ENCODE measurements around the gene ANAPC13. TPM values are rescaled to one million over a fixed set of nuclear protein-coding genes. Genes with fewer than 3 reads are reported as not detected.

Gene ANAPC13
- total RNA-seq, 1 experiment from 2014 or later, result 52.7 TPM

DNA sequence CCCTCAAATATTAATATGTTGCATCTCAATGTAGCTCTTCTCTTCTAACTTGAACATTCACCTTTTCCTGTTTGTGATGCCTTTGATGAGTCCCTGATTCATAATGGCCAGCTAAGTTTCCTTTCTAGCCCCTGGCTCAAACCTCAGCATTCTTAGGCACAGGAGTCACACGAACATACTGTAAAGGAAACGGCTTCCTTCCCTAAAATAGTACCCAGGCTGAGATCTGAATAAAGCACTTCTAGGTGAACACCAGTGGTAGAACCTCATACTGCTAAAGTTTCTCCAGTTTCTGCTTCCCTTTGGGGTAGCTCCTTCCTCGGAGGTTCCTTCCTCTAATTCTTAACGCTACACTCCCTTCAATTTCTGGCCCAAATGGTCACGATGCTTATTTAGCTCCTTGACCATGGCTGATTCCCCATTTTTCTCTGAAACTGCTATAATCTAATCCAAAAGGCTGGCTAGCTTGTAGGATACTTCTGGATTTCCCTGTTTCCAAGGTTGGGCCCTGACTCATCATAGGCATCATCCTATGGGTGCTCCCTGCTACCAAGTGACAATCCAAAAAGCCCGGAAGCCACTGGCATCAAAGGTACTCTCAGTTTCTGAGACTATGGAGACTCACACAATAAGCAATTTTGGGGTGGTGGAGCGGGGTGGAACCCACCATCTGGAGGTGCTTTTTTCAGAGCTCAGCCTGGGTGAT lies 2.4 kb downstream of the ANAPC13 start:
- ChIA-PET POLR2A (ENCODE audit: unreplicated experiment) (interaction anchor here (0.6 to 0.8 kb wide), 2 partner anchors 181 to 1796 kb away, joined by 3 to 8 read pairs; no protein-coding TSS in a partner anchor), CTCF (interaction anchor here (0.9 kb wide), 1 partner anchor 175 kb away, joined by 3 read pairs; no protein-coding TSS in a partner anchor)
- H3K27ac ChIP-seq, result no peak overlapping the region
- no peaks in the 10 kb centered on the region for H3K27me3 ChIP-seq (ENCODE audit: insufficient read depth, low read depth)
- H3K4me3 ChIP-seq, result no peak overlapping the region
- H3K36me3 ChIP-seq (ENCODE audit: low read depth), result peaks cover 41% of the 10 kb centered on the region
- H4K20me1 ChIP-seq (ENCODE audit: insufficient read depth), result no peaks in the 10 kb centered on the region
- peaks cover 37% of the 10 kb centered on the region for H3F3A ChIP-seq (ENCODE audit: insufficient read depth, low read depth)
- intact Hi-C loops (cut with micrococcal nuclease; ENCODE audit: unreplicated experiment), result no loop called here
- DNase-seq, result no peak
- no peaks in the 10 kb centered on the region for H3K9me3 ChIP-seq (ENCODE audit: insufficient read depth, low read depth)
- H2AFZ ChIP-seq, result no peak overlapping the region
- no TSS peak for BruUV-seq (replicated peaks)
- no peaks in the 10 kb centered on the region for H3K9me2 ChIP-seq (ENCODE audit: insufficient read depth)
- TF ChIP-seq, protein P1, sequence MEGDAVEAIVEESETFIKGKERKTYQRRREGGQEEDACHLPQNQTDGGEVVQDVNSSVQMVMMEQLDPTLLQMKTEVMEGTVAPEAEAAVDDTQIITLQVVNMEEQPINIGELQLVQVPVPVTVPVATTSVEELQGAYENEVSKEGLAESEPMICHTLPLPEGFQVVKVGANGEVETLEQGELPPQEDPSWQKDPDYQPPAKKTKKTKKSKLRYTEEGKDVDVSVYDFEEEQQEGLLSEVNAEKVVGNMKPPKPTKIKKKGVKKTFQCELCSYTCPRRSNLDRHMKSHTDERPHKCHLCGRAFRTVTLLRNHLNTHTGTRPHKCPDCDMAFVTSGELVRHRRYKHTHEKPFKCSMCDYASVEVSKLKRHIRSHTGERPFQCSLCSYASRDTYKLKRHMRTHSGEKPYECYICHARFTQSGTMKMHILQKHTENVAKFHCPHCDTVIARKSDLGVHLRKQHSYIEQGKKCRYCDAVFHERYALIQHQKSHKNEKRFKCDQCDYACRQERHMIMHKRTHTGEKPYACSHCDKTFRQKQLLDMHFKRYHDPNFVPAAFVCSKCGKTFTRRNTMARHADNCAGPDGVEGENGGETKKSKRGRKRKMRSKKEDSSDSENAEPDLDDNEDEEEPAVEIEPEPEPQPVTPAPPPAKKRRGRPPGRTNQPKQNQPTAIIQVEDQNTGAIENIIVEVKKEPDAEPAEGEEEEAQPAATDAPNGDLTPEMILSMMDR (conservative IDR thresholded peaks at IDR 0.05), result no peak
- no peak for TF ChIP-seq EZH2 (IDR thresholded peaks at IDR 0.05; ENCODE audit: low read depth)
- H3K4me1 ChIP-seq (replicated peaks; ENCODE audit: insufficient read depth), result peaks cover 27% of the 10 kb centered on the region
- peaks cover 54% of the 10 kb centered on the region for H3K79me2 ChIP-seq (ENCODE audit: low read depth)
- H3K4me2 ChIP-seq, result peak overlapping the region; percentile 78; the same call in 1 of the 2 replicates

DNA sequence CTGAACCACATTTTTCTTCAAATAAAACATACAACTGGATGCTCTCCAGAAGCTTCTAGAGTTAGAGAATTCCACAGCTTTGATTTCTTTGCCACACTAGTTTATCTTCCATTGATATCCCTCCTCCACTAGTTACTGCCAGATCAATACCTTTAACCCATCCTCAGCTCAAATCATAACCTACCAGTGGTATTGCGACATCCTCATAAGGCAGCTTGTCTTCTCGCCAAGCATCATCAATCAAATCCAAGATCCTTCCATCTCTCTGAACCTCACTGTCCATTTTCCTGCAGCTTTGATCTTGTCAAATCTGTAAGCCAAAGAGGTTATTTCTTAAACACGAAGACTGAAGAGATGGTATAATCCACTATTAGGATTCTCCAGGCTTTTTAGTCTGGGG lies 3.2 kb downstream of the ANAPC13 start:
- H3K27ac ChIP-seq, result no peak overlapping the region
- no peak overlapping the region for H2AFZ ChIP-seq
- H3K36me3 ChIP-seq (ENCODE audit: low read depth), result peaks cover 49% of the 10 kb centered on the region
- H3K9me2 ChIP-seq (ENCODE audit: insufficient read depth), result no peaks in the 10 kb centered on the region
- H3K27me3 ChIP-seq (ENCODE audit: insufficient read depth, low read depth), result no peaks in the 10 kb centered on the region
- intact Hi-C loops (cut with micrococcal nuclease; ENCODE audit: unreplicated experiment), result no loop called here
- H3K9me3 ChIP-seq (ENCODE audit: insufficient read depth, low read depth), result no peaks in the 10 kb centered on the region
- no TSS peak for BruUV-seq (replicated peaks)
- DNase-seq, result no peak
- H3K79me2 ChIP-seq (ENCODE audit: low read depth), result peaks cover 46% of the 10 kb centered on the region
- TF ChIP-seq, protein P1 (conservative IDR thresholded peaks at IDR 0.05), result no peak
- POLR2A ChIA-PET (ENCODE audit: unreplicated experiment), result no interaction called here
- CTCF ChIA-PET, result interaction anchor here (0.9 kb wide), 1 partner anchor 174 kb away, joined by 3 read pairs; no protein-coding TSS in a partner anchor
- H3K4me2 ChIP-seq, result no peak overlapping the region
- peaks cover 24% of the 10 kb centered on the region for H3K4me1 ChIP-seq (replicated peaks; ENCODE audit: insufficient read depth)
- no peaks in the 10 kb centered on the region for H4K20me1 ChIP-seq (ENCODE audit: insufficient read depth)
- peaks cover 41% of the 10 kb centered on the region for H3F3A ChIP-seq (ENCODE audit: insufficient read depth, low read depth)
- no peak overlapping the region for H3K4me3 ChIP-seq

DNA sequence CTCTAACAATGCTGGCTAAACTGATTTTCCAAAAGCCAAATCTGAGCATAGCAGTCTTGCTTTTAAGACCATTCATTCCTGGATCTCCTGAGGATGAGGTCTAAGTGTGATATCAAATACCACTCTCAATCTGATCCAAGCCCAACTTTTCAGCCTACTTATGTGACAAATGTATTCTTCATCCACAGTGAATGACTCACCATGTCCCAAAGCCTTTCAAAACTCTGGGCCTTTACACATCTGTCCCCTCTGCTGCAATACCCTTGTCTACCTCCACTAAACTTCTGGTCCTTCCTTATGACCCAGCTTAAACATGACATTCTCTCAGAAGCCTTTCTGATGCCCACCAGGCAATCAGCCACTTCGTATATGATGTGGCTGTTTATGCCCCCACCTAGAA lies 4.6 kb downstream of the ANAPC13 start:
- DNase-seq, result no peak
- Histone ChIP-seq H4K20me1 (ENCODE audit: insufficient read depth) (no peaks in the 10 kb centered on the region), H3K27me3 (ENCODE audit: insufficient read depth, low read depth) (no peaks in the 10 kb centered on the region), H3K27ac (no peak overlapping the region), H3K36me3 (ENCODE audit: low read depth) (peaks cover 59% of the 10 kb centered on the region), H3K4me1 (replicated peaks; ENCODE audit: insufficient read depth) (peaks cover 16% of the 10 kb centered on the region), H2AFZ (no peak overlapping the region), H3F3A (ENCODE audit: insufficient read depth, low read depth) (peaks cover 33% of the 10 kb centered on the region), H3K79me2 (ENCODE audit: low read depth) (peaks cover 32% of the 10 kb centered on the region), H3K9me2 (ENCODE audit: insufficient read depth) (no peaks in the 10 kb centered on the region), H3K9me3 (ENCODE audit: insufficient read depth, low read depth) (no peaks in the 10 kb centered on the region), H3K4me2 (no peak overlapping the region), H3K4me3 (no peak overlapping the region)
- CTCF ChIA-PET, result interaction anchor here (1.5 kb wide), 1 partner anchor 269 kb away, joined by 5 read pairs; no protein-coding TSS in a partner anchor
- intact Hi-C loops (cut with micrococcal nuclease; ENCODE audit: unreplicated experiment), result no loop called here
- BruUV-seq (replicated peaks), result no TSS peak
- POLR2A ChIA-PET (ENCODE audit: unreplicated experiment), result no interaction called here
- TF ChIP-seq, protein P1 (conservative IDR thresholded peaks at IDR 0.05), result no peak
- TF ChIP-seq EZH2 (IDR thresholded peaks at IDR 0.05; ENCODE audit: low read depth), result no peak

Measured in PC-9 (cell line).